T-helper 22 cell (primary cell): Measurements from ENCODE around the gene BIVM.

Experiments
- DNase-seq: peaks from one replicate; pipeline ENCODE4 v3.0.0-alpha.2; 2020; ENCODE audit warnings: low read depth

BIVM gene

DNA sequence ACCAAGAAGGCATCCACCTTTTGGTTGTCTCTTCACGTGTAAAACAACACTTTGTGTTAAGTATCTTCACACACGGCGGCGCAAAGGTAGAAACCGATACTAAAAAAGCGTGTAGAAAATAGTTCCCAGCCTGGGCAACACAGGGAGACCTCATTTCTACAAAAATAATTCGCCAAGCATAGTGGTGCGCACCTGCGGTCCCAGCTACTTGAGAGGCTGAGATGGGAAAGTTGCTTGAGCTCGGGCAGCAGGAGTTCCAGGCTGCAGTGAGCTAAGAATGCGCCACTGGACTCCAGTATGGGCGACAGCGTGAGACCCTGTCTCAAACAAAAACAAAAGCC lies 46.3 kb downstream of the BIVM start:
- DNase-seq = no peak

DNA sequence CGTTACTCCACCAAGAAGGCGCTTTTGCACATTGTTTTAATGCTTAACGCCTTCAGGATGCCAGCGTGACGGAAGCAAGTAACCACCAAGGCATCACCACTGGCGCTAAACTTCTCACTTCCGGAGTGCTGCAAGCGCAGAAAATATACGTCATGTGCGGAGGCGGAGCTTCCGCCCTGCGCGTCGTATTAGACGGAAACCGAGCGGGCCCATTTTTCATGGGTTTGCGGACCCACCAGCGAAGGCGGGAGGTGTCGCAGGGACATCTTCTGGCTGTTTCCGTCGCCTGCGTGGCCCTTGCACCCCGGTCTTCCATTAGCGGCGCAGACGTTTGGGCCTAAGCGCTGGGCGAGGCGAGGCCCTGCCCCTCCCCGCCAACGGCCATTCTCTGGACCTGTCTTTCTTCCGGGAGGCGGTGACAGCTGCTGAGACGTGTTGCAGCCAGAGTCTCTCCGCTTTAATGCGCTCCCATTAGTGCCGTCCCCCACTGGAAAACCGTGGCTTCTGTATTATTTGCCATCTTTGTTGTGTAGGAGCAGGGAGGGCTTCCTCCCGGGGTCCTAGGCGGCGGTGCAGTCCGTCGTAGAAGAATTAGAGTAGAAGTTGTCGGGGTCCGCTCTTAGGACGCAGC lies 46.8 kb downstream of the BIVM start, which contains the start of gene ERCC5:
Gene ERCC5 (plus strand): TSS at position 403 of the 631 bp plus-strand sequence. CDS start 235 bp downstream, outside the sequence.
- peak; percentile 89 for DNase-seq

DNA sequence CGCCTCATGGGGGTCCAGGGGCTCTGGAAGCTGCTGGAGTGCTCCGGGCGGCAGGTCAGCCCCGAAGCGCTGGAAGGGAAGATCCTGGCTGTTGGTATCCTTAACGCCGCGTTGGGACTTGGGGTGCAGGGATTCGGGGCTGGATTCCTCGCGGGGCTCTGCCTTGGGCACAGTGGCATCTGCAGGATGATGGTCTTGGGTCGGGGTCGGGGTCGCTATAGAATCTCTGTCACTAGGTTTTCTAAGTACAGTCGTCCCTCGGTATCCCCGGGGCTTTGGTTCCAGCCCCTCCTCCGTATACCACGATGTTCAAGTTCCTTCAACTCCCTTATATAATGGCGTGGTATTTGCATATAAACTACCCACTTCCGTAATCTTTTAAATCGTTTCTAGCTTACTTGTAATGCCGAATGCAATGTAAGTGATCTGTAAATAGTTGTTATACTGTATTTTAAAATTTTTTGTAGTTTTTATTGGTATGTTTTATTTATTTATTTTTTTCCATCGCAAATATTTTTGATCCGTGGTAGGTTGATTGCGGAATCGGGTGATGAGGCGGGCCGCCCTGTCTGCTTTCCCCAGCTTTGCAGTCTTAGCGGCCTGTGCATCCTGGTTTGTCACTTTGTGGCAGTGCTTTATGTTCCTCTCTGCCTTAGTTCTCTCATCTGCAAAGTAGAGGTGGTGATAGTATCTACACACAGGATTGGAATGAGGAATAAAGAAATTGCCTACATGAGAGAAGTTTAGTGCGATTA lies 47.5 kb downstream of the BIVM start:
- DNase-seq = peak; percentile 30

DNA sequence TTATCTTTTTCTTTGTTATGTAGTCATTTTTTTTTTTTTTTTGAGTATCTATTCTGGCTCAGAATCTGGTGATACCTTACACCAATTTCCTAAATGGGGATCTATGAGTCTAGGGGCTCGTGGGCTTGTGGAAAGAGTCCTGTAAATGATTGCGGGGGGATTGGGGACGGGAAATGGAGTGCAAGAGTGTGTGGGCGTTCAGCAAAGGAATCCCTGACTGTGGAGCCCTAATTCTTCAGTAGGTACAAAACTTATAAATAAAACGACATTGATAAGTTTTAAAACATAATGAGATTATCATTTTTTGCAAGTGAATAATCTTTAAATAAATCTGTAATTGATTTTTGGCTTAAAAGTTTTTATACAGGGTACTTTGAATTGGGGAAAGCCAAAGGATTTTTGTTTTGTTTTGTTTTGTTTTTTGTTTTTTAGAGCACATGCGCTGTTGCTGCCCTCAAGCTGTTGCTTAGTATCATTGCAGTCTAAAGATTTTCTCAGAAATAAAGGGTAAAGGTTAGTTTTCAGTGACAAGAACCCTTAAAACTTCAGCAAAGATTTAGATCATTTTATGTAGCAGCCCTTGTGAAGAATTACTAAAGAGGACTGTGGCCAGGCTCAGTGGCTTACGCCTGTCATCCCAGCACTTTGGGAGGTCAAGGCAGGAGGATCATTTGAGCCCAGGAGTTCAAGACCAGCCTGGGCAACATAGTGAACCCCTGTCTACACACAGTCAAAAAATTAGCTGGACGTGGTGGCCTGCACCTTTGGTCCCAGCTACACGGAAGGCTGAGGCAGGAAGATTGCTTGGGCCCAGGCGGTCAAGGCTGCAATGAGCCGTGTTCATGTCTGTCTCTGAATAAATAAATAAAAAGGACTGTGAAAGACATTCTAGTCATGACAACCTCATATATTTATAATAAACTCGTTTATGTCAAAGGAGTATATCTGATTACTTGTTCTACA lies 48.6 kb downstream of the BIVM start:
- DNase-seq = no peak

DNA sequence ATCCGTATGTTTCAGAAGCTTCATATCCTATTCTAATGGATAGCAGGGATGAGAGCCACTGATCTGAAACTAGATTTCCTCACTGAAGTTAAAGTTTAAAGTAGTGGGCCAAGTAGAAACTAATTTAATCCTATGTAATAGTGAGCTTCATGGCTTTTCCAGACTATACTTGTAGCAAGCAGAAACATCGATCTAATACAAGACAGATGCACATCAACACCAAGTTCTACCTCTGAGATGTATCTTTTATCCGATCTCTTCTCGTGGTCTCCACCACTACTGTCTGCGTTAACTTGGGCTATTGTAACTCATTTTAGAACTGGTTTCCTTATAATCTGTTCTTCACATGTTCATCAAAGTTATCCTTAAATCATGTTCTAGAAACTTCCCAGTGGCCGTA lies 50.0 kb downstream of the BIVM start:
- DNase-seq = no peak

DNA sequence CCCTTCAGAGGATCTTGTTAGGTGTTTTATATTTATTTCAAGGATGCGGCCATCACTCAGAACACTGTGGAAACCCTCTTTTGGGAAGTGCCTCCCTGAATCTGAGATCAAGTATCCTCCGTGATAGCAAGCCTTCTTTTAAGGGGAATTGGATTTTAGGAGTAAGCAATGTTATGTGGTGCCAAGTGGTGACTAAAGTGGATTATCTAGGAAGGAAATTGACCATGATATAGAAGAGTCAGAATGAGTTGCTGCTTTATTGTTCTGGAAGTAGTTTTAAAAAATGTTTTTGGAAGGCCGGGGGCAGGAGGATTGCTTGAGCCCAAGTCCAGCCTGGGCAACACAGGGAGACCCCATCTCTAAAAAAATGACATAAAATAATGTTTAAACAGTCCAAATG lies 53.6 kb downstream of the BIVM start:
- no peak for DNase-seq

DNA sequence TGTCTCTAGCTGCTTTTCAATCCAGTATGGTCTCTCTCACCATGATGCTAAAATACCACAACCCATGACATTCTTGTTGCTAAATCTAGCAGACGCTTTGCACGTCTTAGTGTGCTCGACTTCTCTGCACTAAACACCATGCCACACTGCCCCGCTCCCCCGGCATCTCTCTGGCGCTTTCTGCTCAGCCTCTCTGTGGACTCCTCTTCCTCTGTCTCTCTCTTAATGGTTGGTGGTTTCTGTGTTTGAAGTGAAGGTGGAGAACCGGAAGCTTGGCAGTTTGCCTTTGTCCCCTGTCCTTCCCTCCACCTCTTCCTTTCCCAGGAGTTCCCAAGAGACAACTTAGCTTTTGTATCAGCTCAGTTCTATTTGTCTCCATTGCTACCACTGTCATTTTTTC lies 55.8 kb downstream of the BIVM start:
- no peak for DNase-seq

DNA sequence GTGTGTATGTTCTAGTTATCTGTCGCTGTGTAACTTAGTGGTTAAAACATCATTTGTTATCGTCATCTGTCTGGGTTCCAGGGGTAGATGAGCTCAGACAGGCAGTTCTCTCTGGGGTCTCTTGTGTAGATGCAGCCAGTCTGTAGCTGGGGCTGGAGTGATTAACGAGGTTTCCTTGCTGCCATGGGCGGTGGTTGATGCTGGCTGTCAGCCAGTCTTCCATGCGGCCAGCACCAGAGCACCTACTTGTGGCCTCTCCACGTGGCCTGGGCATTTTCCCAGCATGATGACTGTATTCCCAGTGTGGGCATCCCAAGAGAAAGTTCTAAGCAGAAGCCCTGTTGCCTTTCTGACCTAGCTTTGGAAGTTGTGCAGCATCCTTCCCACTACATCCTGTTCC lies 57.6 kb downstream of the BIVM start:
- no peak for DNase-seq

DNA sequence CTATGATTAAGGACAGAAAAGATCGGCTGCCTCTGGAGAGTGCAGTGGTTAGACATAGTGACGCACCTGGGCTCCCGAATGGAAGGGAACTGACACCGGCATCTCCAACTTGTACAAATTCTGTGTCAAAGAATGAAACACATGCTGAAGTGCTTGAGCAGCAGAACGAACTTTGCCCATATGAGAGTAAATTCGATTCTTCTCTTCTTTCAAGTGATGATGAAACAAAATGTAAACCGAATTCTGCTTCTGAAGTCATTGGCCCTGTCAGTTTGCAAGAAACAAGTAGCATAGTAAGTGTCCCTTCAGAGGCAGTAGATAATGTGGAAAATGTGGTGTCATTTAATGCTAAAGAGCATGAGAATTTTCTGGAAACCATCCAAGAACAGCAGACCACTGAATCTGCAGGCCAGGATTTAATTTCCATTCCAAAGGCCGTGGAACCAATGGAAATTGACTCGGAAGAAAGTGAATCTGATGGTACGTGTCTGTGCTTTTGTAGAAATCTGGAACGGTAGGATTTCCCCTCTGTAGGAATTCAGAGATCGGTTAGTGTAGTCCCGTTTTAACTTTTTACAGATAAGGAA lies 63.8 kb downstream of the BIVM start:
- DNase-seq = no peak

DNA sequence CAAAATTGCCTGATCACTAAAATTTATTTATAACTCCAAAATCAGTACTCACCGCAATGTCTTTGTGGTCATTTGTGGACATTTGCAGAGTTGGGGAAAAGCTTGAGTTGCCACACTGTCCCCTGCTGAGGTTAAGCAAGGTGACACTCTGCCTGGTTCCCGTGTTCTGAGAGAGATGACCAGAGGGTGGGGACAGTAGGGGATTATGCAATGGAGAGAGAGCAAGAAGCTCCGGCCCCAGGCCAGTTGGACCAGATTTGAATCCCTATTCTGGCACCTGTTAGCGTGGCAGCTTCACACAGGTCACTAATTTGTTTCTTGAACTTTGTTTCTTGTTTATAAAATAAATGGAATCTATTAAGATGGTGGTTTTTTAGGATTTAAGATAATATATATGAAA lies 64.7 kb downstream of the BIVM start:
- no peak for DNase-seq

DNA sequence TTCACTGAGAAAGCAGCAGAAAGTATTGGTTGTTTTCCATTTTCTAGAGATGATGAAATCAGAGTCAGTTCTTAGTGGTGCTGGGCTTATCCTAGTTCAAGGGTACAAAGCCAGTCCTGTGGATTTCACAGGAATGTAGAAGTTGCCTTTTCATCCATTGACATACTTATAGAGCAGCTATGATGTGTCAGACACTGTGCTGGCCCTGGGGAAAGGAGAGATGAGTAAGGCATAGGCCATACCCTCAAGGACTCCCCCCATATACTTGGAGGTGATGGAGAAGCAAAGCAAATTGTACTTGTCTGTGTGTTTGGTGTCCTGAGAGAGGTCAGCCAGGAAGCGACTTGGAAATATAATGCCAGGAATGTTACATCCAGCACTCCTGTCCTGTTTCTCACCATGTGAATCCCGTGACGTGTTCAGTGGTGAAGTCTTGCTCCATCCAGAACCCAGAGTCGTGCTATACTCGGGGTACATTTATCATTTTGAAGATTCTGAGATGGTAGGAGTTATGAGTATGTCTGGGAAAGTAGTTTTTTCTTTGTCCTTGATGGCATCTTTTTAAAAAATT lies 69.5 kb downstream of the BIVM start:
- no peak for DNase-seq

DNA sequence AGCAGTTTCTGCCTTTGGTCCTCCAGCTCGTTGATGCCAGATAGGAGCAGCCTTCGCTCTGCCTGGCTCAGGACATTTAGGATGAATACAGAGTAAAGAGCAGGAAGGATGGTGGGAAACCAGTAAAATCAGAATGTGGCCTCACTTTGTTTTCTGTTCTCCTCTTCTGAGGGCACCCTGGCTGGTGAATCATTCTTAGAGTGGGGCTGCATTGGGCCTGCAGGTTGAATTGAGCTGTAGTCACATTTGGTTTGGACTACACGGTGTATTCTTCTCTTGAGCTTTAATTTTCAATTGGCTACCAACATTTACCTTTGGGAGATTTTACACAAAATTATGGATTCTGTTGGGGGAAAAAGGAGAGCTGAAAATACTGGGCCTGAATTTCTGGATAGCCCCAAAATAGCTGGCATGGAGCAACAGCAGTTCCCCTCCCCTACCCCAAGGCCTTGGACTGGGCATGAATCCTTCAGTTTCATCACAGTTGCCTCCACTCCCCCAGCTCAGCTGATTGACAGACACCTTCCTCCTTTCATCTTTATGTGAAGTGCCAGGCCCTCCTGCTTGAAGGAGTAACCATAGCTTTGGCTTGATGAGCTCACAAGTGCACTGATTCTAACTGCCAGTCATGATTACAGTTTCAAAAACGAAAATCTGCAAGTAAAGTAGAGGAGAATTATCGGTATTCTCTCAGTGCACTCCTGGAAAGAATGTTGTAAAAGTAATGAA lies 71.2 kb downstream of the BIVM start:
- DNase-seq = no peak

DNA sequence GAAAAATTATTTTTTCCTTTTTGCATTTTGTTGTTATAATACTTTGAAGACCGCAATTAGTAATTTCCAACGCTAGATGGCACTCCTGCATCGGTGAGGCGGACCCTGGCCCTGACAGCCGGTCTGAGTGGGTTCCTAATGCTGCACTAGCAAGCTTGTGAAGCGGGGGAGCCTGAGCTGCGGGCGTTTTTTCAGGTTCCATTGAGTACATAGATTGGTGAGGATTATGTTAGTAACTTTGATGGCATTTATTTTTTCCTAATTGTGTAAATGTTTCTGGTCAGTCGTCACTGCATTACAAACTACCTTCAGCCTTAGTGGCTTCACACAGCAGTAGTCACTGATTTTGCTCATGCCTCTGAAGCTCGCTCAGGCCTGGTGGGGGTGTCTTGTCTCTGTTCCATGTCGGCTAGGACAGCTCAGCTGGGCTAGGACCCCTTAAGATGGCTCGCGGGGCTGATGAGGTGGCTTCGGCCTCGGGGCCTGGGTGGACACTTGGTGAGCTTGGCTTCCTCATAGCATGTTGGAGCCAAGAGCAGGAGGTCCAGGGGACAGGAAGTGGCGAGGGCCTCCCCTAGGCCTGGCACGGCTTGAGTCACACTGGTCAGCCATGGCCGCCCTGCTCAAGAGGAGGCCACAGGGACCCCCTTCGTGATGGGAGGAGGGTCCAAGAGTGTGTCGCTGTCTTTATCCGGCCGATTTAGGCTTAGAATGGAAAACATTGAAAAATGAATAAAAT lies 71.9 kb downstream of the BIVM start:
- DNase-seq = peak; percentile 19

DNA sequence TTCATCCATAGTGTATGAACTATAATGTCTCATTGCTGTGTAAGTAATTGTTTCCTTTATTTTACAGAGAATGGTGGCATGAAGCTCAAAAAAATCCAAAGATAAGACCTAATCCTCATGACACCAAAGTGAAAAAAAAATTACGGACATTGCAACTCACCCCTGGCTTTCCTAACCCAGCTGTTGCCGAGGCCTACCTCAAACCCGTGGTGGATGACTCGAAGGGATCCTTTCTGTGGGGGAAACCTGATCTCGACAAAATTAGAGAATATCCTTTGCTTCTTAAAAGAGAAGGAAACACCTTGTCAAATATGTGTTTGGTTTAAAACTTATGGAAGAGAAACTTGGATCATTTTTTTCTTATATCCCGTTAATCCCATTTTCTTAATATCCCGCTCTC lies 73.2 kb downstream of the BIVM start:
- DNase-seq = no peak

DNA sequence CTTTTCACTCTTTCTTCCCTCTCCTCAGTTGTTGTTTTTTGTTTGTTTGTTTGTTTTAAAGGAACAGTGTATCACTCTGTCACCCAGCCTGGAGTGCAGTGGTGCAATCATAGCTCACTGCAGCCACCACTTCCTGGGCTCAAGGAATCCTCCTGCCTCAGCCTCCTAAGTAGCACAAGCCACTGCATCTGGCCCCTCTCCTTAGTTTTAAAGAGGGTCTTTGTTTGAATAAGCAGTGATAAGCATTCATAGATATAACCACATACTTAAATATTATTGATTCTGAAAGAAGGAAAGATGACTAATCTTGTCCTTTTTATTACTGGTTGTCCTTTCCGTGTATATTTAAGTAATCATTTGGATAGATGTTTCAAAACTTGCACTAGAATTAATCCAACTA lies 73.6 kb downstream of the BIVM start:
- DNase-seq = no peak

DNA sequence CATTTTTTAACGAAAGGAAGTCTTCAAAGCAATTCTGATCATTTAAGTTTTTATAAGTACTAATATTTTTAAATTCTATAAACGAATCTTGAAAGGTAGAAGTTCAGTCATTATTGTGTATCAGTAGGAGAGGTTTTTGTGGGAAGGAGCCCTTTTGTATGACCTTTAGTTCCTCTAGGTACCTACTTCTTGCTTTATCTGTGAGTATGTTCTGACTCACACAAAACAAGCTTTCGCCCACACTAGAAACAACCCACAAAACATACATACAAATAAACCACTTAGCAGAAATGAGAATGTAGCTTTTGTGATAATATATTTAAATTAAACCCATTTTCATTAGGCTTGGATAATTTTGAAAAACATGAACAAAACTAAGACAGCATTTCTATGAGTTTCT lies 74.7 kb downstream of the BIVM start:
- DNase-seq = no peak

DNA sequence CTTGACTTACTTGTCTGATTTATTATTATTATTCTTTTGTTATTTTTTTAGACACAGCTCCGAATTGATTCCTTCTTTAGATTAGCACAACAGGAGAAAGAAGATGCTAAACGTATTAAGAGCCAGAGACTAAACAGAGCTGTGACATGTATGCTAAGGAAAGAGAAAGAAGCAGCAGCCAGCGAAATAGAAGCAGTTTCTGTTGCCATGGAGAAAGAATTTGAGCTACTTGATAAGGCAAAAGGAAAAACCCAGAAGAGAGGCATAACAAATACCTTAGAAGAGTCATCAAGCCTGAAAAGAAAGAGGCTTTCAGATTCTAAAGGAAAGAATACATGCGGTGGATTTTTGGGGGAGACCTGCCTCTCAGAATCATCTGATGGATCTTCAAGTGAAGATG lies 76.3 kb downstream of the BIVM start:
- DNase-seq = no peak

DNA sequence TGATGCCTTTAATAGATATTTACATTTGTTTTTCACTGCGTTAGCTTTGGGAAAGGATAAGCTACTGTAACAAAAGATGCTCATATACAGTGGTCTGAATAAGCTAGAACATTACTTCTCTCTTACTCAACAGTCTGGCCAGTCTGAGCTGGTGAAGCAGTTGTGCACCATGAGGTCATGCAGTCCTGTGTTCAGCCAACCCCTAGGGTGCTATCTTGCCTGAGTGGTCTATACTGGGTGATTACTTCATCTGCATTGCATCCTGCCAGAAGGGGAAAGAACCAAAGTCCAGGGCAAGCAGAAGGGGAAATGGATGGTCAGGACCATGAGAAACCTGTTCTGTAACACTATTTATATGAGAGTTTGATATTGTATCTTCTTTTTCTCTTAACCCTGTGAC lies 78.4 kb downstream of the BIVM start:
- DNase-seq = no peak

DNA sequence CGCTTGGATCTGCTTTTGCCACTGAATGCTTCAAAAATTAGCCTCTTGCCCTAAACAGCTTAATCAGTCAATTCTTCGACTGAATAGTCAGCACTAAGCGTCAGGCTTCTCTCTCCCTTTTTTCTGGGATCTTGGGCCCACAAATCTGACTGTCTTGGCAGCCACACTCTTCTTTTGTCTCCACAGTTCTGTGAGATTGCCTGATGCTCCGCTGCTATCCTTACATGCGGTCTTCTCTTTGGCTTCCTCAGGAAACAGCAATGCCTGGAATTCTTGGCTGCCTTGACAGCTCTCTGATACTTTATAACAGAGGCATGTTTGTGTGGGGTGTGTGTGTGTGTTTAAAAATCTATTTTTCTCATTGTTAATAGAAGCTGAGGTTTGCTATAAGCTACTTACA lies 79.6 kb downstream of the BIVM start:
- DNase-seq = no peak

DNA sequence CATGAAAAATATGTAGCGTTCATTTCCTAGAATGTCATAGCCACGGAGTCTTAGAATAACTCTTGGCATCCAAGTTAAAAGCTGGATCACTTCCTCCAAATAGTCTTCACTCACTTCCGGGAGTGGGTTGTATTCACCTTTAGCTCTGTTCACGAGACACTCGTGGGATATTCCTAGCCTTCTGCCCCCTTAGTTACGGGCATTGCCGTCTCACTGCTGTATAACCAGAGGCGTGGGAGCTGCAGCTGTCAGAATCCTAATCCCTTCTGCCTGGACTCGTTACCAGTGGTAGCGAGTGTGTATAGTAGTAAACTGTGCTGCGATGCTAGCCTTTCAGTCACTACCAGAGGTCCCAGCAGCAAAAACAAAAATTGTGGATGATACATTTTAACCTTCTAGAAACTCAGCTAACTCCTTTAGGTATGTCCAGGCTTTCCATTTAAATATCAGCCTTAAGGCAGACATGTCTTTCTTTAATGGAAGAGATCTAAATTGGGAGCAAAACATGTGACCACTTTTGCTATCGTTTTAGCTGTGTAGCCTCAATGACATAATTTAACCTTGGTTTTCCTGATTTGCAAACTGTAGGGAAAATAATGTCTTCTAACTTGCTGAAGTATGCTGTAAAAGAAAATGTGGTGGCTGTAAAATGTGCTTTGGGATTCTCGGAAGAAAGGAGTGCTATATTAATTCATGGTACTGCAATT lies 81.0 kb downstream of the BIVM start:
- no peak for DNase-seq
